ENCODE measurements around the gene CNR2. TPM values are rescaled to one million over a fixed set of nuclear protein-coding genes. Genes with fewer than 3 reads are reported as not detected.

Gene CNR2
- total RNA-seq, 1 donor from 2014 or later = not detected

DNA sequence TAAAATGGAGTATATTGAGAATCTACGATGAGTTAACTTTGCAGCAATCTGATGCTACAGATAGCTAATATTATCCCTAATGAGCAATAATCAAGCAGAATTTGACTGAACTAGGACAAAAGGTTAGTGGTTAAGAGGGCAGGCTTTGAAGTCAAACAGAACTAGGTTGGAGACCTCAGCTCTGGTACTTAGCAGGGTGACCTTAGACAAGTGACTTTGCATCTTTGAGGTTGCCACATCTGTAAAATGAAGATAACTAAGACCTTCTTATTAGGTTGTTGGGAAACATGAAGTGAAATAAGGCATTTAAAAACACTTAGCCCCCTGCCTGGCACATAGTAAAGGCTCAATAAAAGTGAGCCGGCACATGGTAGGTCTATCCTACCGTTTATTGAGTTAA, 40.7 kb downstream of the CNR2 start:
- Histone ChIP-seq H3K4me3 (no peak overlapping the region), H3K36me3 (no peaks in the 10 kb centered on the region), H3K27me3 (no peaks in the 10 kb centered on the region), H3K9me3 (no peaks in the 10 kb centered on the region), H3K27ac (no peak overlapping the region), H3K4me1 (peaks cover 11% of the 10 kb centered on the region)
- DNase-seq (ENCODE audit: extremely low spot score in 2 of 2) = no peak
- no peak for TF ChIP-seq POLR2AphosphoS5 (IDR thresholded peaks at IDR 0.05; ENCODE audit: insufficient read depth in 1 of 2, low read depth in 1 of 2)
- TF ChIP-seq, protein P1, sequence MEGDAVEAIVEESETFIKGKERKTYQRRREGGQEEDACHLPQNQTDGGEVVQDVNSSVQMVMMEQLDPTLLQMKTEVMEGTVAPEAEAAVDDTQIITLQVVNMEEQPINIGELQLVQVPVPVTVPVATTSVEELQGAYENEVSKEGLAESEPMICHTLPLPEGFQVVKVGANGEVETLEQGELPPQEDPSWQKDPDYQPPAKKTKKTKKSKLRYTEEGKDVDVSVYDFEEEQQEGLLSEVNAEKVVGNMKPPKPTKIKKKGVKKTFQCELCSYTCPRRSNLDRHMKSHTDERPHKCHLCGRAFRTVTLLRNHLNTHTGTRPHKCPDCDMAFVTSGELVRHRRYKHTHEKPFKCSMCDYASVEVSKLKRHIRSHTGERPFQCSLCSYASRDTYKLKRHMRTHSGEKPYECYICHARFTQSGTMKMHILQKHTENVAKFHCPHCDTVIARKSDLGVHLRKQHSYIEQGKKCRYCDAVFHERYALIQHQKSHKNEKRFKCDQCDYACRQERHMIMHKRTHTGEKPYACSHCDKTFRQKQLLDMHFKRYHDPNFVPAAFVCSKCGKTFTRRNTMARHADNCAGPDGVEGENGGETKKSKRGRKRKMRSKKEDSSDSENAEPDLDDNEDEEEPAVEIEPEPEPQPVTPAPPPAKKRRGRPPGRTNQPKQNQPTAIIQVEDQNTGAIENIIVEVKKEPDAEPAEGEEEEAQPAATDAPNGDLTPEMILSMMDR (IDR thresholded peaks at IDR 0.05) = no peak
- no peak for TF ChIP-seq POLR2A (IDR thresholded peaks at IDR 0.05)
- intact Hi-C loops (cut with DNase I) = no loop called here

DNA sequence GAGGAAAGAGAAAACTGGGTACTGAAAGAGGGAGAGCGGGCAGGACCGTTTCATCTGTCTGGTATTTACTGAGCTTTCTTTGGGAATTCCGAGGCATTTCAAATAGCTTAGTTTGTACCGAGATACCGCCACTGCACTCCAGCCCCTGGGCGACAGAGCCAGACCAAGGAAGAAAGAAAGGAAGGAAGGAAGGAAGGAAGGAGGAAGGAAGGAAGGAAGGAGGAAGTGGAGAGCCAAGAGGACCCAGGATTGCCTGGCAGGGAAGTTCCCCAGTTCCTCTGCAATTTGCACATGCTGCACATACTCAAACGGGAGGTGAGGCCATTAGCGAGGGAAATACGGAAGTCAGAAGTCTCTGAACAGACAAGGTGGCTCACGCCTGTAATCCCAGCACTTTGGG, 44.1 kb downstream of the CNR2 start:
- no peaks in the 10 kb centered on the region for H3K9me3 ChIP-seq
- intact Hi-C loops (cut with DNase I) = loop anchor here (10.0 kb wide), 1 partner anchor 74 kb away; the partner anchor contains the start of gene LYPLA2
- no peaks in the 10 kb centered on the region for H3K36me3 ChIP-seq
- DNase-seq (ENCODE audit: extremely low spot score in 2 of 2) = no peak
- H3K4me3 ChIP-seq = peak overlapping the region; percentile 69 to 91
- H3K27me3 ChIP-seq = no peaks in the 10 kb centered on the region
- peaks cover 29% of the 10 kb centered on the region for H3K4me1 ChIP-seq
- no peak overlapping the region for H3K27ac ChIP-seq
- TF ChIP-seq POLR2AphosphoS5 (IDR thresholded peaks at IDR 0.05; ENCODE audit: insufficient read depth in 1 of 2, low read depth in 1 of 2) (no peak), POLR2A (IDR thresholded peaks at IDR 0.05) (no peak)
- TF ChIP-seq, protein P1 (IDR thresholded peaks at IDR 0.05) = no peak

DNA sequence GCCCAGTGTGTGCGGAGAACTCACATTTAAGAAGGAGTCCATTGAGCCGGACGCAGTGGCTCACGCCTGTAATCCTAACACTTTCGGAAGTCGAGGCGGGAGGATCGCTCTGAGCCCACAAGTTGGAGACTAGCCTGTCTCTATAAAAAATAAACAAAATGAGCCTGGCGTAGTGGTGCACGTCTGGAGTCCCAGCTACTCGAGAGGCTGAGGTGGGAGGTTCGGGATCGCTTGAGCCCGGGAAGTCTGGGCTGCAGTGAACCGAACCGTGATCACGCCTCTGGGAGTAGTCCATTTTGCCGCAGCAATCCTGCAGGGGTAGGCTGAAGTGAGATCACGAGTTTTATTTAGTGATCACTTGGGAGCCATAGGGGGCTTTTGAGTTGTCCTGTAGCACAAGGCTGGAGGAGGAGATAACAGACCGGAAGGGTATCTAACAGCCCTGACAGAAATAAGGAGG, 44.6 kb downstream of the CNR2 start:
- intact Hi-C loops (cut with DNase I) = loop anchor here (10.0 kb wide), 1 partner anchor 74 kb away; the partner anchor contains the start of gene LYPLA2

DNA sequence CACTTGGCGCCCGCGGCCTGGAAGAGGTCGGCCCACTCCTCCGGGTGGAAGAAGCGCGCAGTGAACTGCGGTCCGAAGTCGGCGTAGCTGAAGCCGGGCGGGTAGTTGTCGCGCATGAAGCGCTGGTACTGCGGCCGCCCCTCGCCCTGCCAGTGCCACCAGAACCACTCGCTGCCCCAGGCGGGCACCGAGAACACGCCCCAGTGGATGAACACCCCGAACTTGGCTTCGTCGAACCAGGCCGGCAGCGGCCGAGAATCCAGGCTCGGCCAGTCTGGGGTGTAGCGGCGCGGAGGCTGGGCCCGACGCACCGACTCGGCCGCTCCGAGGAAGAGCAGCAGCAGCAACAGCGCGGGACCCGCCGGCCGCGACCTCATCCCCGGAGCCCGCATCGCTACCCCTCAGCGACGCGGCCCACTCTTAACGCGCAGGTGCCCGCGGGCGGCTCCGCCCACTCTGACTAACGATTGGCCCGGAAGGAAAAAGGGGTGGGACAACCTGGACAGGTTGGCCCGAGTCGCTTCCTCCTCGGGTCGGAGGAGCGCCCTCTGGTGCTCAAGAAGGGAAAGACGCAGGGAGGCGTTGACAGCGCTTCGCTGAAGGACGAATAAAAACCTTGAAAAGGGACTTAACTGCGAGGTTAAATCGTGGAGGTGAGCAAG, 45.1 kb downstream of the CNR2 start, which contains the start of gene FUCA1:
TSS of gene FUCA1 (minus strand) at position 396 of the 662 bp plus-strand sequence. CDS start at position 392, 4 bp downstream.
- peaks cover 29% of the 10 kb centered on the region for H3K4me1 ChIP-seq
- intact Hi-C loops (cut with DNase I) = loop anchor here (10.0 kb wide), 1 partner anchor 73 kb away; the partner anchor contains the start of gene LYPLA2
- peak within 1 kb of the TSS; percentile 69 to 91 for H3K4me3 ChIP-seq
- peaks cover 0 to 5% of the 10 kb centered on the region in 2 donors for H3K36me3 ChIP-seq
- no peaks in the 10 kb centered on the region for H3K9me3 ChIP-seq
- H3K27ac ChIP-seq = peak within 1 kb of the TSS; percentile 70
- no peaks in the 10 kb centered on the region for H3K27me3 ChIP-seq
- TF ChIP-seq POLR2A (IDR thresholded peaks at IDR 0.05) (peak in 1 of 2 donors; percentile 57), POLR2AphosphoS5 (IDR thresholded peaks at IDR 0.05; ENCODE audit: insufficient read depth in 1 of 2, low read depth in 1 of 2) (peak; percentile 87 to 94)
- TF ChIP-seq, protein P1 (IDR thresholded peaks at IDR 0.05) = peak; percentile 76 to 96 (median 90)
- DNase-seq (ENCODE audit: extremely low spot score in 2 of 2) = peak in 1 of 2 donors; percentile 89

More for the DNA sequence above, 44.6 kb downstream of the CNR2 start:
- Histone ChIP-seq H3K4me3 (peak overlapping the region; percentile 69 to 91), H3K4me1 (peaks cover 29% of the 10 kb centered on the region), H3K27me3 (no peaks in the 10 kb centered on the region), H3K9me3 (no peaks in the 10 kb centered on the region), H3K36me3 (peaks cover 0 to 1% of the 10 kb centered on the region in 2 donors), H3K27ac (peak overlapping the region; percentile 70)
- no peak for TF ChIP-seq POLR2AphosphoS5 (IDR thresholded peaks at IDR 0.05; ENCODE audit: insufficient read depth in 1 of 2, low read depth in 1 of 2)
- no peak for TF ChIP-seq POLR2A (IDR thresholded peaks at IDR 0.05)
- TF ChIP-seq, protein P1 (IDR thresholded peaks at IDR 0.05) = no peak
- DNase-seq (ENCODE audit: extremely low spot score in 2 of 2) = no peak

DNA sequence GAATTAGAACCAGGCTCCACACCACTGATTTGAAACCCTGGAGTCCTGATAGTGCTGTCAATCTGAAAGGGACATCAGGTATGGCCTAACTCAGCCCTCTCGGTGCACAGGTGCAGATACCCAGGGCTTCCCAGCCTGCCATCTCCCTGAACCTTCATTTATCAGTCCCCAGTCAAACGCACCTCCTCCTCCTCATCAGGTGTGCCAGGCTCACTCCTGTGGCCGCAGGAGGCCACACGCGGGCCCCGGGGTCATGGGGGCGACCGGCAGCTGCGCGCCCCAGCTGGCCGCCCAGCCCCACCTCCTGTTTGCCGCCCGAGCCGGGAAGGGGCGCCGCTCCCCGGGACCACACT, 45.6 kb downstream of the CNR2 start:
- no peaks in the 10 kb centered on the region for H3K9me3 ChIP-seq
- peaks cover 0 to 10% of the 10 kb centered on the region in 2 donors for H3K36me3 ChIP-seq
- intact Hi-C loops (cut with DNase I) = loop anchor here (10.0 kb wide), 1 partner anchor 73 kb away; the partner anchor contains the start of gene LYPLA2
- TF ChIP-seq, protein P1 (IDR thresholded peaks at IDR 0.05) = no peak
- no peak for TF ChIP-seq POLR2AphosphoS5 (IDR thresholded peaks at IDR 0.05; ENCODE audit: insufficient read depth in 1 of 2, low read depth in 1 of 2)
- no peak for DNase-seq (ENCODE audit: extremely low spot score in 2 of 2)
- peaks cover 29% of the 10 kb centered on the region for H3K4me1 ChIP-seq
- H3K27me3 ChIP-seq = no peaks in the 10 kb centered on the region
- H3K4me3 ChIP-seq = peak overlapping the region; percentile 69 to 91
- peak overlapping the region; percentile 69 for H3K27ac ChIP-seq

Data from vagina (tissue), 2 donors.